Smooth muscle cell (in vitro differentiated cells): Measurements from ENCODE around the gene LPIN1. TPM values are rescaled to one million over a fixed set of nuclear protein-coding genes. Genes with fewer than 3 reads are reported as not detected.

ENCODE experiments used
- DNase-seq: peaks from one replicate; lab custom pipeline; 2025; ENCODE audit not compliant: unreplicated experiment; lab: John Stamatoyannopoulos, UW
- H2AFZ ChIP-seq: fragments of 200-600 bp; sonication (generic); 2 replicates; pipeline ENCODE4 v1.6.0; 2016; ENCODE audit warnings: antibody characterized with exemption, low read depth, mild to moderate bottlenecking
- H3F3A ChIP-seq: fragments of 200-600 bp; sonication (generic); 2 replicates; pipeline ENCODE4 v1.6.0; 2017; ENCODE audit warnings: antibody characterized with exemption, low read depth
- H3K27ac ChIP-seq: fragments of 200-600 bp; sonication (generic); 2 replicates; pipeline ENCODE4 v1.5.1; 2016; ENCODE audit warnings: low read depth, mild to moderate bottlenecking
- H3K27me3 ChIP-seq: fragments of 200-600 bp; sonication (generic); 2 replicates; pipeline ENCODE4 v1.6.1; 2016; ENCODE audit warnings: low read depth, mild to moderate bottlenecking
- H3K36me3 ChIP-seq: fragments of 200-600 bp; sonication (generic); 2 replicates; pipeline ENCODE4 v1.5.1; 2016; ENCODE audit warnings: low read depth
- H3K4me1 ChIP-seq: fragments of 200-600 bp; sonication (generic); 2 replicates; pipeline ENCODE4 v1.5.1; 2016; ENCODE audit warnings: low read depth
- H3K4me2 ChIP-seq: fragments of 200-600 bp; sonication (generic); 2 replicates; pipeline ENCODE4 v1.6.0; 2016; ENCODE audit warnings: mild to moderate bottlenecking
- H3K4me3 ChIP-seq: fragments of 200-600 bp; sonication (generic); 2 replicates; pipeline ENCODE4 v1.5.1; 2016; ENCODE audit warnings: mild to moderate bottlenecking
- H3K79me2 ChIP-seq: fragments of 200-600 bp; sonication (generic); 2 replicates; pipeline ENCODE4 v1.6.0; 2016; ENCODE audit warnings: low read depth, mild to moderate bottlenecking
- H3K9ac ChIP-seq: fragments of 200-600 bp; sonication (generic); 2 replicates; pipeline ENCODE4 v1.6.0; 2016; ENCODE audit warnings: low read depth
- H3K9me3 ChIP-seq: fragments of 200-600 bp; sonication (generic); replicated peaks from 2 replicates; pipeline ENCODE4 v1.5.1; 2016; ENCODE audit warnings: low read depth
- H4K20me1 ChIP-seq: fragments of 200-600 bp; sonication (generic); 2 replicates; pipeline ENCODE4 v1.6.0; 2016; ENCODE audit warnings: low read depth
- WGBS: methylation state at CpG from one replicate; pipeline ENCODE4 v1.1.7; 2016; ENCODE audit warnings: low lambda C conversion rate; 5-methylcytosine and 5-hydroxymethylcytosine counted together
- polyA plus RNA-seq: library from polyadenylated mRNA; unstranded; fragments of >200 nt; fragmentation: Nextera tagmentation; extraction: Ambion mirVana; gene quantifications from 2 replicates; pipeline ENCODE4 v1.2.1, GENCODE V29; 2016
- total RNA-seq: library from RNA; depleted of rRNA; stranded (reverse); fragments of >200 nt; gene quantifications from 2 replicates; pipeline ENCODE4 v1.2.3, GENCODE V29; 2014
- TF ChIP-seq, protein P1 (sequence below): fragments of 200-600 bp; sonication (generic); IDR thresholded peaks from 2 replicates; pipeline ENCODE4 v1.5.1; 2017; ENCODE audit warnings: borderline replicate concordance, mild to moderate bottlenecking, antibody characterized with exemption; ENCODE audit not compliant: insufficient read depth, poor library complexity, severe bottlenecking

The LPIN1 gene
- total and polyA plus RNA-seq, 2 experiments from 2014 or later = 13.8 to 17.9 TPM

DNA sequence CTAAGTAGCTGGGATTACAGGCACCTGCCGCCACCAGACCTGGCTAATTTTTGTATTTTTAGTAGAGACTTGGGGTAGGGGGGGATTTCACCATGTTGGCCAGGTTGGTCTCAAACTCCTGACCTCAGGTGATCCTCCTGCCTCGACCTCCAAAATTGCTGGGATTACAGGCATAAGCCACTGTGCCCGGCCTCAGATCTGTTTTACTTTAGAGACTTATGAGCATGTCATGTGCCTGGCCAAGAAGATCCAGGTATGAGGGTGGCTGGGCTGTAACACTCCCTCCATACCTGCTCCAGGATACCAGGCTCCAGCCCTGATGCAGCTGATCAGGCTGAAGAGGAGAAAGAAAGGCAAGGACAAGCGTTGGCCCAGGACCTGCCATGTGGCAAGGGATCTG, 125.0 kb downstream of the LPIN1 start:
- H3K79me2 ChIP-seq = no peaks in the 10 kb centered on the region
- TF ChIP-seq, protein P1, sequence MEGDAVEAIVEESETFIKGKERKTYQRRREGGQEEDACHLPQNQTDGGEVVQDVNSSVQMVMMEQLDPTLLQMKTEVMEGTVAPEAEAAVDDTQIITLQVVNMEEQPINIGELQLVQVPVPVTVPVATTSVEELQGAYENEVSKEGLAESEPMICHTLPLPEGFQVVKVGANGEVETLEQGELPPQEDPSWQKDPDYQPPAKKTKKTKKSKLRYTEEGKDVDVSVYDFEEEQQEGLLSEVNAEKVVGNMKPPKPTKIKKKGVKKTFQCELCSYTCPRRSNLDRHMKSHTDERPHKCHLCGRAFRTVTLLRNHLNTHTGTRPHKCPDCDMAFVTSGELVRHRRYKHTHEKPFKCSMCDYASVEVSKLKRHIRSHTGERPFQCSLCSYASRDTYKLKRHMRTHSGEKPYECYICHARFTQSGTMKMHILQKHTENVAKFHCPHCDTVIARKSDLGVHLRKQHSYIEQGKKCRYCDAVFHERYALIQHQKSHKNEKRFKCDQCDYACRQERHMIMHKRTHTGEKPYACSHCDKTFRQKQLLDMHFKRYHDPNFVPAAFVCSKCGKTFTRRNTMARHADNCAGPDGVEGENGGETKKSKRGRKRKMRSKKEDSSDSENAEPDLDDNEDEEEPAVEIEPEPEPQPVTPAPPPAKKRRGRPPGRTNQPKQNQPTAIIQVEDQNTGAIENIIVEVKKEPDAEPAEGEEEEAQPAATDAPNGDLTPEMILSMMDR = no peak
- no peak for DNase-seq
- H3K9me3 ChIP-seq = no peaks in the 10 kb centered on the region
- 96% methylated on average over 4 of the region's 4 CpGs for WGBS
- H3F3A ChIP-seq = no peaks in the 10 kb centered on the region
- H3K4me3 ChIP-seq = no peak overlapping the region
- H2AFZ ChIP-seq = no peak overlapping the region
- no peaks in the 10 kb centered on the region for H3K36me3 ChIP-seq
- no peaks in the 10 kb centered on the region for H4K20me1 ChIP-seq
- no peak overlapping the region for H3K9ac ChIP-seq
- H3K27me3 ChIP-seq = peaks cover 5% of the 10 kb centered on the region
- no peak overlapping the region for H3K27ac ChIP-seq
- no peak overlapping the region for H3K4me2 ChIP-seq
- no peaks in the 10 kb centered on the region for H3K4me1 ChIP-seq

DNA sequence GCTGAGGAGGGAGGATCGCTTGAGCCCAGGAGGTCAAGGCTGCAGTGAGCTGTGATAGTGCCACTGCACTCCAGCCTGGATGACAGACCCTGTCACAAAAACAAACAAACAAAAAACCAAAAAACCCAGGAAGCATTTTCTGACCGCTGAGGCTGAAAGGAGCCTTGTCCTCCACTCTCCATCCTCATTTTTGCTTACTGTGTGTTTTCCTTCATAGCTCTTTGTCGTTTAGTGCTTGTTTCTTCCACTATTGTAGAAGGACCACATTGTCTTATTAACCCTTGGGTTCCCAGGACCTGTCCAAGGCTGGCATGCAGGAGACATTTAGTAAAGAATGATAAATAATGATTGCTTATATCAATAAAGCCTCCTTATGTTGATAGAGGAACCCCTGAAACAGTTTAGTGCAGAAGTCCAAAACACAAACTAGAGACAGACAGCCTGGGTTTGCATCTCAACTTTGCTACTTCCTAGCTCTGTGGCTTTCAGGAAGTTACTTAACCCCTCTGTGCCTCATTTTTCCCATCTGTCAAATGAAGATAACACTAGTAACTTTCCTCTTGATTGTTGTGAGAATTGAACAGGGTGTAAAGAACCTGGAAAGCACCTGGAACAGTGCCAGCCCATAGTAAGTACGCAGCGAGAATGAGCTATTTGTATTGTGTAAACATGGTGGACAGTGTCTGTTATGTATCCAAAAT, 126.0 kb downstream of the LPIN1 start:
- TF ChIP-seq, protein P1 = no peak
- H4K20me1 ChIP-seq = no peaks in the 10 kb centered on the region
- WGBS = 76% methylated on average over 5 of the region's 5 CpGs
- H3F3A ChIP-seq = no peaks in the 10 kb centered on the region
- H3K4me3 ChIP-seq = no peak overlapping the region
- H3K4me2 ChIP-seq = no peak overlapping the region
- H3K9me3 ChIP-seq = no peaks in the 10 kb centered on the region
- no peak overlapping the region for H3K27ac ChIP-seq
- H3K4me1 ChIP-seq = no peaks in the 10 kb centered on the region
- no peaks in the 10 kb centered on the region for H3K36me3 ChIP-seq
- peaks cover 5% of the 10 kb centered on the region for H3K27me3 ChIP-seq
- no peak for DNase-seq
- no peaks in the 10 kb centered on the region for H3K79me2 ChIP-seq
- H2AFZ ChIP-seq = no peak overlapping the region
- H3K9ac ChIP-seq = no peak overlapping the region

DNA sequence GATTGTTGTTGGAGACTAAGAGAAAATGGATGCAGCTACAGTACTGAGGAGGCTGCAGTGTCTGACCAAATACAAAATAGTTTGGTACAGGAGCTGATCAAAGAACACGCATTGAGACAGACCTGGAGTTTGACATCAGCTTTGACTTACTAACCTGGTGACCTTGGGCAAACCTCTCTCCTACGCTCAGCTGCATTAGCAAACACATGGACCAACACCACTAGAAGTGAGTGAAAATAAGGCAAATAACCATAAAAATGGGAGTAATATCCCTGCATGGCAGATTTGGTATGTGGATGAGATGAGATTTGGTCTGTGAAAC, 126.5 kb downstream of the LPIN1 start:
- no peak for DNase-seq
- WGBS = 97% methylated on average over 2 of the region's 2 CpGs

More for the DNA sequence above, 126.5 kb downstream of the LPIN1 start:
- H3K4me3 ChIP-seq = no peak overlapping the region
- no peak overlapping the region for H3K9ac ChIP-seq
- H4K20me1 ChIP-seq = no peaks in the 10 kb centered on the region
- no peaks in the 10 kb centered on the region for H3K36me3 ChIP-seq
- H3K9me3 ChIP-seq = no peaks in the 10 kb centered on the region
- H3K4me2 ChIP-seq = no peak overlapping the region
- H3K27me3 ChIP-seq = peaks cover 5% of the 10 kb centered on the region
- no peak overlapping the region for H3K27ac ChIP-seq
- no peak overlapping the region for H2AFZ ChIP-seq
- H3K4me1 ChIP-seq = no peaks in the 10 kb centered on the region
- TF ChIP-seq, protein P1 = no peak
- no peaks in the 10 kb centered on the region for H3K79me2 ChIP-seq
- no peaks in the 10 kb centered on the region for H3F3A ChIP-seq
